Measurements from ENCODE around the gene KIF26B.
"Not testable (repeated sequence)": the region's sequence is repeated elsewhere in the genome, so short reads cannot be mapped to it uniquely, and the experiment has no call there.

The KIF26B gene

DNA sequence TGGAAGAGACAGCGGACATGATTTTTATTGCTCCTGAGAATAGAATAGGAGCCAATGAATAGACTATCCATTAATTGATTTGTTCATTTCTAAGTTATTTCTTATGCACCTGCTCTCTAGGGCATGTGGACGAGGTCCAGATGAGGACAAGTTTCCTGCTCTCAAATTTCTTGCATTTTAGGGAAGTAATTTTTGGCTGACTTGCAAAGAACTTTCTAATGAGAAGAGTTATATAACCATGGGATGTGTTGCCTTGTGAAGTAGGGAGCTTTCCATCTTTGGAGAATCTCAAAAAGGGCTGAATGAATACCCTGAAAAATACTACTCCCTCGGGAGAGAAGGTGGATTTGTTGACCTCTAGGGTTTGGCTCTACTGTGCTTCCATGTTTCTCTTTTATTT, 243.0 kb downstream of the KIF26B start:
- no peak for DNase-seq

DNA sequence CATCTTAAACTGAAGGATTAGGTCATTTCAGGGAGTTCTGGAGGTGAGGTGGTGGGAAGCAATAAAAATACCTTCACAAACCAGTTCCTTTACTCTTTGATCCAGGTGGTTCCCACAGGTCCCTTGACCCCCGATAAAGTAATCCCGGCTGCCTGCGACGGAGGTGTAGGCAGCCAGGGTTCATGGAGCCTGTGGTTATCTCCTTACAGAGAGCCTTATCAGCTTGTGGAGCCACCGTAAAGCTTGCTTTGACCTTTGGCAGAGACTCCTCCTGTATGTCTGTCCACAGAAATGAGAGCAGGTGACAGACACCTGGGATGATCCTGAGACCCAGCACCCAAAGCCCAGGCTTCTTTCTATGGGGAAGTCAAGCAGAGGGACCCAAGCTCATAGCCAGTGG, 243.4 kb downstream of the KIF26B start:
- DNase-seq = peak; percentile 30

DNA sequence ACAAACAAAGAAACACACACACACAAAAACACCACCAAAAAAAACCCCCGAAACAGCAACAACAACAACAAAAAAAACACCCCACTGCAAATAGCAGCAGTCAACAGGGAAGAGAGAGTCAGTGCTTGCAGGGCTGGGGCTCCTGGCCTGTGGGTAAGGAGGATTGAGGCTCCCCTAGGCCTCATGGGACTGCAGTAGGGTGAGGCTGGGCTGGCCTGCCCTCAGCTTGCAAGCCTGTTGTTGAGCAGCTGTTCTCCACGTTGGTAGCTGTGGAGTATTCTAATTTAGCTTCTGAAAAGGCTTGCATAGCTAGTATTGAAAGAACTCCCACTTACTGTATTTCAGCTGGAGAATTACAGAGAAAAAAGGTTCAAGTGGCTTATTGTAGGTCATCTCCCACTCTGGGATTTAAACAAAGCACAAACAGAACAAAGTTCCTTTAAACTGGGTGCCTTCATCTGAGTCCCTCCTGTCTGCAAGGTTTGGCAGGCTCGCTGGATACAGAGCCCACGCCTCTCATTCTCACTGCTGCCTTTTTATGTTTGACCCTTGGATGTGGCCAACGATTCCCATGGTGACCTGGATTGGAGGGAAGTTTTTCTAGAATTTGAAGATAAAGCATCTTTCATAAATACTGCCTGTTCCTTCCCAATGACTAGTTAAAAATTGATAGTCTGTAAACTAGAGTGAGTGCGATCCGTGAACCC, 247.2 kb downstream of the KIF26B start:
- no peak for DNase-seq

DNA sequence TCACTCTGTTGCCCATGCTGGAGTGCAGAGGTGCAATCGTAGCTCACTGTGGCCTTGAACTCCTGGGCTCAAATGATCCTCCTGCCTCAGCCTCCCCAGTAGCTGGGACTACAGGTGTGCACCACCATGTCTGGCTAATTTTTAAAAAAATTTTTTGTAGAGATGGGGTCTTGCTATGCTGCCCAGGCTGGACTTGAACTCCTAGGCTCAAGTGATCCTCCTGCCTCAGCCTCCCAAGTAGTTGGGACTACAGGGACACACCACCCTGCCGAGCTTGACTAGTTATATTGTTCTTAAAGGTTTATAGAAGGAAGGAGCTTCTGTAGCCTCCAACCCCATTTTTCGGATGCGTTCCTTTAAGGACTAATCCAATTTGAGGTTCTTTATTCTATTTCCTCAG, 248.2 kb downstream of the KIF26B start:
- DNase-seq = not testable (repeated sequence)

DNA sequence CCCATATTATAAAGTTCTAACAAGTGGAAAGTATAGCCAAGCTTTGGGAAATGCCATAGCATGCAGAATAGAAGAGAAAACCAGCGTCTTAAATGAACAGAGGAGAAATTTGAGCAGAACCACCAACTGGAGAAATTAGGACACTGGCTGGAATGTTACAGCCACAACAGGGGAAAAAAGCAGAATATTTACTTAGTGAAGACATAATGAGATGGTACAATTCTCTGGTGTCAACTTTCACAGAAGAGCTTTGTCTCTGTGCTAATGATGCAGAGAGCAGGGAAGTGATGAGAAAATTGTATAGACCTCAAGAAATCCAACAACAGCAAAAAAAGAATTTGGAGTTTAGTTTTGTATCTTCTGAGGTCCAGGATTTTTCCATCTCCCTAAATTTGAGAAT, 249.7 kb downstream of the KIF26B start:
- DNase-seq = peak; percentile 81

DNA sequence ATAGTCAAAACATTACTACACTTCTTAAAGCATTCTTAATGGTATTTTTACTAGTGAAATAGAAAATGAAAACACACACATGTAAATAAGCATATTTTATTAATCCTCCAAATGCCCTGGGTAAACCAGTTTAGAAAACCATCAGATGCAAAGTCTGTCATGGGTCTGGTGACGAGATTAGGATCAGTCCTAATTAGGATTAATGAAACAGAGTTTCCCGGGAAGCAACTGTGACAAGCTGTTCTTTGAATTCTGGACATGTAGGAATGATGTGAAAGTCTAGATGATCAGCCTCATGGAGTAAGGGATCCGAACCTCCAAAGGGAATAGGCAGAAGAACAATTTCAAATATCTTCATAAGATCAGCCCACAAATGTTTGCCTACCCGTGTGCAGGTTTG, 250.2 kb downstream of the KIF26B start:
- DNase-seq = no peak

DNA sequence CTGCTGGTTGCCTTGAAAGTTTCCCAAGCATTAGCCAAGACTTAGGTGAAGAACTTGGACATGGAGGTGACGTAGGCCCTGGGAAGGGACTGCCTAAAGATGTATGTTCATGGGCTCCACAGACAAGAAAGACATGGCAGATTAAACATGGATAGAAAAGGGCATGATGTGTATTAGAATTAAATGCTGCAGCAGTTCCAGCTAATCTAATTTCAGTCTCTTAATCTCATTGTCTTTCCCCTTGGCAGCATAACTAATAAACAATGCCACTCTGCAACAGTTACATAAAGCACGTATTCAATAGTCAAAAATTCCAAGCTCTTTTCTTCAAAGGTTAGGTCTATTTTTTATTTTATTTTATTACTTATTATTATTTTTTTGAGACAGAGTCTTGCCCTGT, 251.6 kb downstream of the KIF26B start:
- DNase-seq = no peak

DNA sequence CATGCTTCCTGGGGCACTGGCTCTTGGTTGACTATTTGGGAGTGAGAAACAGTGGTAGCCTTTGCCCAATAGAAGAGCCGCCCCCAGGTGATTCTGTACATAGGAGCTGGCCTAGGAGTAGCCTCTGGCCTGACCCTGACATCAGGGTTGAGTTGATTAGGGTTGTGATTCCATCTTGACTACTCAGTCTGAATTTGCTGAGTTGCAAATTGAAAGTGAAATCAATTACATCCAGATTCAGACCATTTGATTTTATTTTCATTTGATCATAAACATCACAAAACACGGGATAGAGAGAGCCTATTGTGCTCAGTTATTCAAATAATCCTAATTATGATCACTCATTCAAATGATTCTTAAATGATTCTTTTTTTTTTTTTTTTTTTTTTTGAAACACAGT, 253.2 kb downstream of the KIF26B start:
- no peak for DNase-seq

DNA sequence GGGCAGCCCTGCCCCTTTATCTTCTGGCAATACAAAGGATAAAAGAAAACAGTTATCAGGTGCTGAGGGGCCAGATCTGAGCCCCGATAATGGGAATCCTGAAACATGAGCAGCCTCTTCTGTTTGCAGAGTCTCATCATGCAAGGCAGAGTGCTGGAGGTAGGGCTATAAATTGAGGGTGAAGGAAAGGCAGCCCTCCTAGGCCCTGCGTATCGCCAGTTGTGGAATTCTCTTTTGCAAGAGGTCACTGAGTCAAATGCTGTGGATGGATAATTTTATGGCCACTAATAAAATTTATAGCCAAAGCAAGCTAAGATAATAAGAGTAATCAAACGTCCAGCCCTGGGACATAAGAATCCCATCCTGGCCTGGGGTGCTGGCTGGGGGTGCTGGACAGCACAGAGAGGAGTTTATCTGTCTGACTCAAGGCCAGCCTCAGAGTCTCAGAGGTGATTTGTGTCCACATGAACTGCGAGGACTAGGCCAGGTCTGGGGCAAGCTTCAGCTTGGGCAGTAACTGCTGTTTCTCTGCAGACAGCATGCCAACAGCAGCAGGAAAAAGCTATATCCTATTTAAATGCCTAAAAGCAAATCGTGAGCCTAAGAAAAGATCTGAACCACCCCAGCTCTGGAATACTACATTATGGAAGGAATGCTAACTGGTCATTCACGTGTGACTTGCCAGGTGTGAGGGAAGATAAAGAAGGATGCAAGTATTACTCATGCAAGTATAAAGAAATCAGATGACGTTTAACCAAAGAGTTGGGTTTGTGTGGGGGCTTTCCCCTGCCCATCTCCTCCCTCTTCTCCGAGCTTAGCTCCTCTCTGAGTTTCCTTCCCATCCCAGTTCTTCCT, 254.8 kb downstream of the KIF26B start:
- peak; percentile 52 for DNase-seq

DNA sequence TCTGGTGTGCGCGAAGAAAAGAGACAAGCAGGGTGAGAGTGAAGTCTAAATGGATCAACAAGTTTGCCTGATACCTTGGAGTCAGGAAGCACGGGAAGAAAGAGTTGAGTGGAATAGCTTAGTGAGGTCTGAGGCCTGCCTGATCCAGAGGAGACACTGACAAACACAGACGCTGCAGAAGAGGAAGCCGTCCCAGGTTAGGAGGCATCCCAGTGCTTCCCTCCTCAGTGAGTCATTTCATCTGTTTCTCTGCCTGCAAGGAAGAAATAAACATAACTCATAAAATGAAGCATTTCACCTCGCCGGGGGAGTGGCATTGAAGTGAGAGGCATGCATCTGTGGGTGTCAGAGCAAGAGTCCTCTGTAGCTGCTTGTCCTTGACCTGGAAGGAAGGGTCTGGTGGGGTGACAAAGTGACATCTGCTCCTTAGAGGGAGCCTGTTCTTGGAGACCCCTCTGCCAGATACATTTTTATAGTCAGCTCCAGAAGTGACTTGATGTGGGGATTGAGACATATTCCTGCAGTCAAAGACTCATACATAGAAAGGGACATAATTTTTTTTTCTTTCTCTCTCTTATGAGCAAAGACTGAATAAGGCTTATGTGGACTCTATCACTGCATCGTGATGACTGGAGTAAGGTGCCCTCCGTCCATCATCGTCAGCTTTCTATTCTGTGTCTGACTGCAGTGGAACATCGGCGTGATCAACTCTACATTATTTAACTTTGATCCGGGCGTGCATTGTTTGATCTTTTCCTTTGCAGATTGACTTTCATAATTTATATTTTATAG, 256.7 kb downstream of the KIF26B start:
- no peak for DNase-seq

DNA sequence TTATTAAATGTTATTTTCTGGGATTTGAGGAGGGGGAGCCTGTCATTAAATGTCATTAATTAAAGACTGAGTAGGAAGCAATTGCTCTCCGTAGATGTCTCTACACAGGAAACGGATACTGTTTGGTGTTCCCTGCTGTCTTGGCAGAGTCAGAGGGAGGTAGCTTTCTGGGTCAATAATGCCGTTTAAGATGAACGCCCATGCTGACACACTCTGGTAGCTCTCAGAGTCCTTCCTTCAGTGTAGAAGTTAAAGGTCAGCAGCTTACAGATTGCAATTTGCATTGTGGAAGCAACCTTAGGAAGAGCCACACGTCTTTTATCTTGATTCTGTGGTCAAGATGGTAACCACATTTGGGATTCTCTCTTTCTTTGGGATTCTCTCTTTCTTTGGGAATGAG, 257.5 kb downstream of the KIF26B start:
- peak; percentile 53 for DNase-seq

DNA sequence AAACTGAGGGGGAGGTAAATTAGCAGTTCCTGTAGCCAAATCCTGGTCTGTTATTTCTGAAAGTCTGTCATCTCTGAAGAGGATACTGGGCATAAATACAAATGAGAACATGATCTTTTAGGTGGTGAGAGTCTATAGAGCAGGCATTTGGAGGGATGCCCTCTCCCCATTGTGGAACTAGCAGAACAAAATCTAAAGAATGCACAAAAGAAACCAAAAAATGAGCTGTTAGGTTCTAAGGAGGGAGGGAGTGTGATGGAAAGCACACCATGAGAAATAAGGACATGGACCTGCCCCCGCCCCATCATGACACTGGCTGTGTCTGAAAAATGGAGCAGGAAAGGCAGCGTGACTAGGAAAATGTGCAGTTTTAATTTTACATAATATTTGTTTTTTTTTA, 262.0 kb downstream of the KIF26B start:
- DNase-seq = no peak

DNA sequence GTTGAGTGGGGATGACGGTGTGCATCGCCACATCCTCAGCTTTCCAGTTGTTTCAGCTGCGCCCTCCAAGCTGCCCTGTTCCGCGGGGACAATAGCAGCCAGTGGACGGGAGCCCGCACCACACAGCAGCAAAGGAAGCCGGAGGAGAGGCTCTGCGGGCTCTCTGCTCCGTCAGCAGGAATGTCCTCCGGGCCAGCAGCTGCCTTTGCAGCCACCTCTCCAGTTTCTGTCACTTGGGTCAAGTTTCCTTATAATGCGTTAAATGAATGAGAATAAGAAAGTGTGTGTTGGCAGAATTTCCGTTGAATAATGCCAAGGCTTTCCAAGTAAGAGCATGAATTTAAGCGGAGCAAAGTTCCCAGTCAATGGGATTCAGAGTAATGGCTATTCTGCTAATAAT, 263.3 kb downstream of the KIF26B start:
- no peak for DNase-seq

DNA sequence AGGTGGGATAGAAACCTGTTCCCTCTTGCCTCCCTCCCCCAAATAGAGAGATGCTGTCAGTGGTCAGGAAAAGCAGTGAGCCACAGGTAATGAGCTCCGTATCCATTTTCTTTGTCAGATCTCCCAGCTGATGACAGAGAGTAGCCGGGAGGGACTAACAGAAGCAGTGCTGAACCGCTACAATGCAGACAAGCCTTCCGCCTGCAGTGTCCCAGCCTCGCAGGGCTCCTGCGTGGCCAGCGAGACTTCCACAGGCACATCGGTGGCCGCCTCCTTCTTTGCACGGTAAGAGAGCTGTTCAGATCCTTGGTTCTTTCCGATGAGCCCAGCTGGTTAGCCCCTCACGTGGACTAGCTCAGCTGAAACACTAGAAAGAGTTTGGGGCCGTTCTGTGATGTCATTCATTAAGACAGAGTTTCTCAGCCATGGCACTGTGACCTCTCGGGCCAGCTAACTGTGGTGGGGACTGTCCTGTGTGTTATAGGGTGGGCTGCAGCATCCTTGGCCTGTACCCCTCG, 264.7 kb downstream of the KIF26B start:
- no peak for DNase-seq

DNA sequence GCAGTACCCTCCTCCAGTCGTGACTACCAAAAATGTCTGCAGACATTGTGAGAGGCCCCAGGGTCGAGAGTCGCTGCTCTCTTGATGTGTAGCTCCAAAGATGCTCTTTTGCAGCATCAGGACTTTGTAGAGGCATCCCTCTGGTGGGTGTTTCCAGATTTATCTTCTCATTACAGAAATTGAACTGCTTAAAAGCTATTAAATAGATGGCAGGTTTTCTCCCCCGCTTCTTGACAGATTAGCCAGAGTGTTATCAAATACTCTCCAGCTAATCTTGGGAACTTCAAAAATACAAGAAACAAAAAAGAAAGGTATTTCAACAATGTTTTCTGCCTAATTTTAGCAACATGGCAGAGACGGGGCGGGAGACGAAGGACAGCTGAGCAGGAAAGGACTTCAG, 265.2 kb downstream of the KIF26B start:
- no peak for DNase-seq

DNA sequence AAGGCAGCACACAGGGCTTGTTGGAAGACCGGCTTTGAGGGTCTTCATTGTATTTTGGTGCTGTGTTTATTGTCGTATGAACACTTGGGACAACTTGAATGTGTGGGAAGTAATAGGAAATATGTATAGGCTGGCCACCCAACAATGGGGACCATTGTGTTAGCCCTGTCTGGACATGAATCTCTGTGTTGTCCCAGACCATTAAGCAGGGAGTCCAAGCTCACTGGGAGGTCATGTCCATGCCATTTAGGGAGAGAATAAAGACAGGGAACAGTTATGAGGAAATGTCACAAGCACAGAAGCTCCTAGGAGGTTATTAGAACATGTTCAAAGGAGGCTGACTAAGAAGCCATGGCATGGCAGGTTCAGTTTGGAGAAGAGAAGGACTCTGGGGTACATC, 266.1 kb downstream of the KIF26B start:
- DNase-seq = no peak

DNA sequence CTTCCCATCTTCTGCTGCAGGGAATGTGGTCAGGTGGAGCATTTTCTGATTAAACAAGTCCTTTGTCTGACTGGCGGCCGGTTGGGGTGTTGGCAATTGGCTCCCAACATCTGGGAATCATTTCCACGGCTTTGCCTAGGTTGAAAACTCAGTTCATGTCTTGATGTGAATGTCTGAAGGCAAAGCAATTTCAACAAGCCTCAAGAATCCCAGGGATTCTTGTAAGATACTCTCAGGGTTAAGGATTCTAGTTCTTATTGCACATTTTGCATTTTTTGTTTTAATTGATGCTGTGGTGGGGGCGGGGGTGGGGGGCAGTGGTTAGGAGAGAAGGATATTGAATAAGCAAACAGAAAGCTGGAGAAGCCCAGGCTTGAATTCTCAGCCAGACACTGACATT, 273.9 kb downstream of the KIF26B start:
- DNase-seq = no peak

DNA sequence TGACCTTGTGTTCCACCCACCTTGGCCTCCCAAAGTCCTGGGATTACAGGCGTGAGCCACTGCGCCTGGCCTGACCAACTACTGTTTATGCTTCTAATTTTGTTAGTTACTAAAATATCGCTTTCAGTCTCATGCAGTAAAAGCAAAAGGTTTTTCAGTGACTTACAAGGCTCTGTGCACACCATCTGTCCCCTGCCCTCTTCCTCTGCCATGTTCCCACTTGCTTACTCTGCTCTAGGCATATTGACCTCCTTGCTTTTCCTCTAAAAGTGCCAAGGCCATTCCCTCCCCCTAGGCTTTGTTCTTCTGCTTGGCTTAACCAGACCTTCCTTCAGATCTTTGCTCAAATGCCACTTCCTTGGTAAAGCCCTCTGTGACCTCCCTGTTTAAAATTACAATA, 276.9 kb downstream of the KIF26B start:
- DNase-seq = no peak

DNA sequence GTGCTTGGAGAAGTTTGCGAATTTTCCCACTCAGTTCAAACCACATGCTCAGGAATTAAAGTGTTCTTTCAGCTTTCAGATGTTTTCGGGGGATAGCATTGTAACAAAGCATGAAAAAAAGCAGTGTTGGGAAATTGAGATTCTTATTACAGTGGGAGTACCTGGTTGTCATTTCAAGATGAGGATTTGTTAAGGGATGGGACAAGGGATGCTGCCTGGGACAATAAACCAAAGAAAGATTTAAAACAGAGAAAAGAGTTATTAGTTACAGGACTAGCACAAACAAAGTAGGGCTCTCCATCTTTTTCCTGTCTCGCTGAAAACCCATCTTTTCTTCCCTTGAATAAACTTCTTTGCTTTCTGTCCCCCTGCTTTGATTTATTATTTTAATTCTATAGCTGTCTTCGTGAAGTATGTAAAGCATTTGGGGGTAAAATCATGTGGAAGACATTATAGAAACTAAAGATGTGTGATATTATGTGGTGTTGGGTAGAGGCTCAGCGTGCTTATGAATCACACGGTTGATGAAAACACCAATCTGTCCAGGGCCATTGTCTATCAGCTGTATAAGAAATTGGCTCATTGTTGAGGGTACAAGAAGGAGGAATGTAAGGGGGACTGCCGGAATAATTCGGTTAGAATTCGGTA, 277.6 kb downstream of the KIF26B start:
- DNase-seq = no peak

DNA sequence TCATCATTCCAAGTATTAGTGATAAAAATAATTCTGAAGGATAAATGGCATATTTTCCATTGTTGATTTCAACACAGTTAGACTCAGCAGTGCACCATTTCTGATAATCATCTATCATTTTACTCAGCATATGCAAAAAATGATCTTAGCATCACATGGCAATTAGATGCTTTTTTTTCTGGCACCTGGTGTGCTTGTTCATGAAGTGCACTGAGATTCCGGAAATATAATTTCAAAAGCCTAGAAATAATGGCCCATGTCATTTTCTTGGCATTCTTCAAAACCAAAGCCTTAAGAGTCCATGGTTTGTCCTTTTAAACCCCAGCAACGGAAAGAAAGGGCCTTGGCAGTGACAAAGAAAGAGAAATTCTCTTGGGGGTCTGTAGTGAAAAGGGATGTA, 278.8 kb downstream of the KIF26B start:
- DNase-seq = no peak

DNA sequence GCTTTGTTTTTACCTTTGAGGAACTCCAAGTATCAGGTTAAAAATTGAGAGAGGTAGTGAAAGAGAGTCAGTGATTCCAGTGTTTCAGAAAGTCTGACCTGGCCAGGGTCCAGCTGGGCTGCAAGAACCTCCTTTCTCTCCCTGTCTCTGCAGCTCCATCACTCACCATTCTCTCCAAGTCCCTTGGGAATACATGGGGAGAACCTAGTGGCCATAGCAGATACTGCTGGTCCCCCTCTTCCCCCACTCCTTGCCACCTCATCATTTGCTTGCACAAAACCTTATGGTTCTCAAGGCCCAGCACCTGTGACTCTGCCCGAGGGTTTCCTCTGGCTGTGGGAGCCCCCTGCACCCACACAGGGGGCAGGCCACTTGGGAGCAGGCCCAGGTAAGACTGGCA, 279.5 kb downstream of the KIF26B start:
- DNase-seq = no peak

DNA sequence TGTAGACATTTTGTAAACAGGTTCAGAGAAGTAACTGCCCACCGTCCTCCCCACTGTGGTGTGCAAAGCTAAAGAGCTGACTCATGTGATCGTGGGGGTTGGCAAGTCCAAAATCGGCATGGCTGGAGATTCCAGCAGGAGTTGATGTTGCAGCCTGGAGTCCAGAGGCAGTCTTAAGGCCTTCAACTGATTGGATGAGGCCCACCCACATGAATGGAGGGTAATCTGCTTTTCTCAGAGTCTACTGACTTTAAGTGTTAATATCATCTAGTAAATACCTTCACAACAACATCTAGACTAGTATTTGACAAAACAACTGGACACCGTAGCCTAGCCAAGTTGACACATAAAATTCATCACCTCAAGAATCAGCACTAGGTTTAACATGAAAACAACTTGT, 281.6 kb downstream of the KIF26B start:
- DNase-seq = no peak

All from NCI-H146 (cell line).